ENCODE data around the gene GRIN1.
A peak's percentile ranks its signal among the peaks of the same experiment; 100 is the strongest.

Gene GRIN1

DNA sequence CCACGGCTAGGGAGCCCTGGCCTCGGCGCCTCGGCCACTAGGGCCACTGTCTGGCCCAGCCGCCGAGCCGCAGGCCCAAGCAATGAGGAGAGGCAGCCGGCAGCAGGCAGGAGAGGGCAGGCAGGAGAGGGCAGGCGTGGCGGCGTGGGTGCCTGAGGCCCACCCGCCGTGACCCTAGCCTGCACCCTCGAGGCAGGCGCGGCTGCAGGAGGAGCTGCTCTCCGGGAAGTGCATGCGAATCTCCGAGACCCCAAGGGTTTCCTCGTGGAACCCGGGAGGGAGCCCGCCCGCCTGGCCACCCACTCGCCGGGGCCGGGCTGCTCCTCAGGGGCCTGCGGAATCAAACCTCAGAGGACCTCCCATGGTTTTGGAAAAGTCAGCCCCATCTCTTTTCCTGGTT lies 9.3 kb downstream of the GRIN1 start:
- no peak for DNase-seq (ENCODE audit: low read depth in 3 of 3)

DNA sequence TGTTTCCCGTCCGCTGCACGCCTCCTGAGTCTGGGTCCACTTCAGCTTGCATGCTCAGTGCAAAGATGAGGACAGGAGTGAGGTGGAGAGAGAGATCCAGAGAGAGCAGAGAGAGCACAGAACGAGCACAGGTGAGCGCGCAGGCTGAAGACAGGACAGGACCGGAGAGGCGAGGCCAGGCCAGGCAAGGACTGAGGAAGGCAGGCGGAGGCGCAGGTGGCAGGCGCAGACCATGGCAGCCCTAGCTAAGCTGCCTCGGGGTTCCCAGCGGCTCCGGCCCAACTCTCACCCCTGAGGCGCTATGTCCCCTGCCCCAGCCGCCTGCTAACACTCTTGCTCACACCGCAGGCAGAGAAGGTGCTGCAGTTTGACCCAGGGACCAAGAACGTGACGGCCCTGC lies 9.7 kb downstream of the GRIN1 start:
- DNase-seq (ENCODE audit: low read depth in 3 of 3) = no peak

DNA sequence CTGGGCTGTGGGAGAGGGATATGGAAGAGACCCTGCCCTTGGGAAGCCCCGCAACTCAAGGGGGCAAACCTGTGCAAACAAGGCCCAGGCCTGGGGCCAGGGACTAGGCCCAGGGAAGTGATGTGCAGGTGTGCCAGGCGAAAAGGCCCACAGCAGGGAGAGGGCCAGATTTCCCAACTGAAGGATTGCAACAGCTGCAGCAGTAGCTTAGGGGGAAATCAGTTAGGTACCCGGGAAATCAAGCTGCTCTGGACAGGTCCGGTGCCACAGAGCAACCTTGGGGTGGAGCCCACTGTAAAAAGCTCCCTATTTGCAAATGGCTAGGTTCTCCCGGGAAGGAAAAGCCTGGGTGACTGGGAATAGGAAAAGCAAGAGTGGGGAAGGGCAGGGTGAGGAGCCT lies 10.4 kb downstream of the GRIN1 start:
- no peak for DNase-seq (ENCODE audit: low read depth in 3 of 3)

DNA sequence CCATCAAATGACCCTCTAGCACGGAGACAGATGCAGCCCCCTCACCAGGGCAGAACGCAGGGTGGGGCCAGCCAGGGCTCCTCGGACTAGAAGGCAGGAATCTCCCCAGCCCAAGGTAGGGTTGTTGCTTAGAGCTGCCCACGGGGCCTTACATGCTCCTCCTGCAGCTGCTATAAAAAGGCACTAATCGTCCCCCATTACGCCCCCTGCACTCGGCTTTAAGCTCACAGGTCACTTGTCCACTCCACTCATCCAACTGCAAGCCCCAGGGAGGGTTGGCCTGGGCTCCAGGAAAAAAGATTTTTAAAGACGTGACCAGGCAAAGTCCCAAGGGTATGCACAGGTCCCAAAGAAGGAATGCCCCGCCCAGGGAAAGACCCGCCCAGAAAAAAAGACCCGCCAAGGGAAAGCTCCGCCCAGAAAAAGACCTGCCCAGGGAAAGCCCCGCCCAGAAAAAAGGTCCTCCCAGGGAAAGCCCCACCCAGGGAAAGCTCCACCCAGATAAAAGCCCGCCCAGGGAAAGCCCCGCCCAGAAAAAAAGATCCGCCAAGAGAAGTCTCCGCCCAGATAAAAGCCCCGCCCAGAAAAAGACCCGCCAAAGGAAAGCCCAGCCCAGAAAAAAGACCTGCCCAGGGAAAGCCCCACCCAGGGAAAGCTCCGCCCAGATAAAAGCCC lies 11.1 kb downstream of the GRIN1 start:
- peak in 1 of 3 donors; percentile 62 for DNase-seq (ENCODE audit: low read depth in 3 of 3)

DNA sequence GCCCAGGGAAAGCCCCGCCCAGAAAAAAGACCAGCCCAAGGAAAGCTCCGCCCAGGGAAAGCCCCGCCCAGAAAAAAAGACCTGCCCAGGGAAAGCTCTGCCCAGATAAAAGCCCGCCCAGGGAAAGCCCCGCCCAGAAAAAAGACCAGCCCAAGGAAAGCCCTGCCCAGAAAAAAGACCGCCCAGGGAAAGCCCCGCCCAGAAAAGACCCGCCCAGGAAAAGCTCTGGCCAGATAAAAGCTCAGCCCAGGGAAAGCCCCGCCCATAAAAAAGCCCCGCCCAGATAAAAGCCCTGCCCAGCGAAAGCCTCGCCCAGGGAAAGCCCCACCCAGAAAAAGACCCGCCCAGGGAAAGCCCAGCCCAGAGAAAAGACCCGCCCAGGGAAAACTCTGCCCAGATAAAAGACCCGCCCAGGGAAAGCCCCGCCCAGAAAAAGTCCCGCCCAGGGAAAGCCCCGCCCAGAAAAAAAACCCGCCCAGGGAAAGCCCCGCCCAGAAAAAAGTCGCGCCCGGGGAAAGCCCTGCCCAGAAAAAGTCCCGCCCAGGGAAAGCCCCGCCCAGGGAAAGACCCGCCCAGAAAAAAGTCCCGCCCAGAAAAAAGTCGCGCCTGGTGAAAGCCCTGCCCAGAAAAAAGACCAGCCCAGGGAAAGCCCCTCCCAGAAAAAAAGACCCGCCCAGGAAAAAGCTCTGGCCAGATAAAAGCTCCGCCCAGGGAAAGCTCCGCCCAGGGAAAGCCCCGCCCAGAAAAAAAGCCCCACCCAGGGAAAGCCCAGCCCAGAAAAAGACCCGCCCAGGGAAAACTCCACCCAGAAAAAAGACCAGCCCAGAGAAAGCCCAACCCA lies 11.9 kb downstream of the GRIN1 start:
- peak in 2 of 3 donors; percentile 46 to 75 for DNase-seq (ENCODE audit: low read depth in 3 of 3)

DNA sequence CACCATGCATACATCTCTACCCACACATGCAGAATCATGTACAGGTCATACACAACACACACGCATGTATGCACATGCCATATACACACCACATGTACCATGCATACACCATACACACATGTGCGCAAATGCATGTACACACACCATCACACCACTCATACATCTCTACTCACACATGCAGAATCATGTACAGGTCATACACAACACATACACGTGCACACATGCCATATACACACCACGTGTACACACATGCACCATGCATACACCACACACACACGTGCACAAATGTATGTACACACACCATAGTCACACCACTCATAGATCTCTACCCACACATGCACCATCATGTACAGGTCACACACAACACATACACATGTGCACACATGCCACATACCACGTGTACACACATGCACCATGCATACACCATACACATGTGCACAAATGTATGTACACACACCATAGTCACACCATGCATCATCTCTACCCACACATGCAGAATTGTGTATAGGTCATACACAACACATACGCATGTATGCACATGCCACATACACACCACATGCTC lies 14.0 kb downstream of the GRIN1 start:
- DNase-seq (ENCODE audit: low read depth in 3 of 3) = no peak

DNA sequence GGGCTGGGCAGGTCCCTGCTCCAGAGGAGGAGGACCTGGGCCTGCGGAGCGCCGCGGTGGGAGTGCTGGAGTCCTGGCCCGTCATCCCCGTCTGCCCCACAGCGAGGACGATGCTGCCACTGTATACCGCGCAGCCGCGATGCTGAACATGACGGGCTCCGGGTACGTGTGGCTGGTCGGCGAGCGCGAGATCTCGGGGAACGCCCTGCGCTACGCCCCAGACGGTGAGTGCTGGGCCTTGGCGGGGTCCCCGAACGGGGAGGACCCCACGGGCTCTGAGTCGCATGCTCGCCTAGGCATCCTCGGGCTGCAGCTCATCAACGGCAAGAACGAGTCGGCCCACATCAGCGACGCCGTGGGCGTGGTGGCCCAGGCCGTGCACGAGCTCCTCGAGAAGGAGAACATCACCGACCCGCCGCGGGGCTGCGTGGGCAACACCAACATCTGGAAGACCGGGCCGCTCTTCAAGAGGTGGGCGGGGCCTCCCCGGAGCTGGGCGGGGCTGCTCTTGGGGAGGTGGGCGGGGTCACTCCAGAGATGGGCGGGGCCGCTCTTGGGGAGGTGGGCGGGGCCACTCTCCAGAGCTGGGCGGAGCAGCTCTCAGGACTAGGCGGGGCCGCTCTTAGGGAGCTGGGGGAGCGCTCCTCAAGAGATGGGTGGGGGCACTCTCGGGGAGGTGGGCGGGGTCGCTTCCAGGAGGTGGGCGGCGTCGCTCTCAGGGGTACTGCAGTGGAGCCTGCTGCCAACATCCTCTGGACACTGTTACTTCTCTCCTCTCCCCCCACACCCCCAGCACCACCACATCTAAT lies 17.8 kb downstream of the GRIN1 start:
- peak; percentile 47 to 52 (median 47) for DNase-seq (ENCODE audit: low read depth in 3 of 3)

DNA sequence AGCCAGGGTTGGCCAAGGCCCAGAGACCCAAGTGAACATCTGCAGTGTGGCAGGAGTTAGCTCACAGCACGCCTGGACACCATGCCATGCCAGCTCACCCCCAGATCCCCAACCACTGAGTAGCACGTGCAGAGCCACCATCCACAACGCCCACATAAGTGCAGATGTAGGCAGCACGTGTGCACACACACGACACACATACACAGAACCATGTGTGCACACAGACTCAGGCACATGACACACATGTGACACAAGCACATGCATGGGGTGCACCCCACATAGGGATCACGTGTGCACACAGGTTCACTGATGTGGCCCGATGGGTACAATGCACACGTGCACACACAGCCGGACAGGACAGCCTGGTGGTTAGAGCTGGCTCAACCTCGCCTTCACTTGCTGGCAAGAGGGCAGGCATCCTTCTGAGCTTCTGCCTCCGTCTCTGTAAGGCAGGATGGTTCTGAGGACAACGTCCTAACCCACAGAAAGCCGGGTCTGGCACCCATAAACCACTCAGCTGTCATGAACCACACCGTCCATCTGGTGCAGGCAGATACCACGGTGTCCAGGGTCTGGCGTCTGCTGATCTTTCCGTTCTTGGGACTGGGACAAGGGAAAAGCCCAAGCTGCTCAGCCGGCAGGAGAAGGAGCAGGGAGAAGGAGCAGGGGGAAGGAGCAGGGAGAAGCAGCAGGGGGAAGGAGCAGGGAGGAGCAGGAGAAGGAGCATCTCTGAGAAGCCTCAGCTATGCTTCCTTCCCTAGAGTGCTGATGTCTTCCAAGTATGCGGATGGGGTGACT lies 18.9 kb downstream of the GRIN1 start:
- no peak for DNase-seq (ENCODE audit: low read depth in 3 of 3)

DNA sequence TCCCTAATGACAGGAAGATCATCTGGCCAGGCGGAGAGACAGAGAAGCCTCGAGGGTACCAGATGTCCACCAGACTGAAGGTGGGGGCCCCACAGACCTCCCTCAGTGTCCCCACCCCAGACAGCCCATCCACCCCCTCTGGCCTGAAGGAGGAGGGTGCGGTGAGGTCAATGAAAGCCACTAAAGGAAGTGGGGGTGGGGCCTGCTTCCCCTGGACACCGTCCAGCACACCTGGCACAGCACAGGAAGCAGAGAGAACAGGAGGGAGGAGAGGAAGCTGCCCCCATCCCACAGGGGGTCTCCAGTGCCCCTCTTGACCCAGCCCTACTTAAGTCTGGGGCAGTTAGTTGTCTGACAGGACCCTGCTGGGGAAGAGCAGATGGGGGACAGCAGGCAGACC lies 19.7 kb downstream of the GRIN1 start:
- no peak for DNase-seq (ENCODE audit: low read depth in 3 of 3)

DNA sequence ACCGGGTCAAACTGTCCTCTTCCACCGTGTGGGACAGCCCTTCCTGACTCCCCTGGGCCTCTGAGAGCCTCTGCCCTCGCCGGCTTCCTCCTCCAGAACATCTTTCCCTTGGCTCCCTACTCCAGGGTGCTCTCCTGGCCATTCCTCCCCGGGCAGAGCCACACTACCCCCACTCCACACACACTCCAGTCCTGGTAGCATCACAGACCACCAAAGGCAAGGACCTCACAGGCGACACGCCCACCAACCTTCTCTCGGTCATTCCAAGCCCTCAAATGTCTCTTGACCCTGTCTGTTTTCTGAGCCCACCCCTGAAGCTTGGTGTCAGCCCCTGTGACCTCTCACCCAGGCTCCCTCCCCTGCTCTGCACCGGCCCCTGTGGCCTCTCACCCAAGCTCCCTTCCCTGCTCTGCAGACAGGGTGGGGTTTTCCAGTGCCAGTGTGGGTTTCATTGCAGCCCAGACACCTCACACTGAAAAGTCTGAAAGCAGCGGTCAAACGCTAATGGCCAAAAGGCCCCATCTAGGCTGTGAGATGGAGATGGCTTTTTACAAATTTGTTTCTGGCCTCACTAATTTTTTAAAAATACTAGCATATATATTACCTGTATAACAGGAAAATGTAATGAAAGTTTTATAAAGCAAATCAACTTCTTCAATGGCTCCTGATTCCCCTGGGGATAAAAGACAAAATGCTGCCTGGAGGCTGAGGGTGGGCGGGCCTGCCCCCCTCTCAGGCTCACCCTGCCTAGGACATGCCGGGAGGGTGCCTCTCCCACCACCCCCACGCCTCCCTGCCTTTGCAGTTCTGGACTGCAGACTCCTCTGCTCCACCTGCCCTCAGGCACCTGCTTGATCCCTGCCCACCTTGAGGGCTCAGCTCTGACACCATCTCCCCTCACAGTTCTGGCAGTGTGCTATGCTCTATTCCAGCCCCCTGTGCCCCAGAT lies 20.4 kb downstream of the GRIN1 start:
- no peak for DNase-seq (ENCODE audit: low read depth in 3 of 3)

DNA sequence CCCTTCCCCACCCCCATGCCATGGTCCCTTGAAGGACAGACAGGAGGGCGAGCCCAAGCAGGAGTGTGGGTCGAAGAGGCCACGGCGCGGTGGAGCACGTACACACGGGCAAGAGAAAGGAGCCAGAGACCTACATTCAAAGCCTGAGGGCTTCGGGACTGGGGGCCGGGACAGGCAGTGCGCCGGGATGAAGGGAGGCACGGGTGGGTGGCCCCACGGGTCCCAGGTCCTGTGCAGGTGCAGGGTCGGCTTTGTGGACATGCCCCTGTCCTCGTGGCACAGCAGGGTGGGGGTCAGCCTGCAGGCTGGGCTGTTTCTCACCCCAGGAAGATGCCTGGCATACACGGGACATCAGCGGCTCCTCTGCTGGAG lies 21.1 kb downstream of the GRIN1 start:
- DNase-seq (ENCODE audit: low read depth in 3 of 3) = no peak

DNA sequence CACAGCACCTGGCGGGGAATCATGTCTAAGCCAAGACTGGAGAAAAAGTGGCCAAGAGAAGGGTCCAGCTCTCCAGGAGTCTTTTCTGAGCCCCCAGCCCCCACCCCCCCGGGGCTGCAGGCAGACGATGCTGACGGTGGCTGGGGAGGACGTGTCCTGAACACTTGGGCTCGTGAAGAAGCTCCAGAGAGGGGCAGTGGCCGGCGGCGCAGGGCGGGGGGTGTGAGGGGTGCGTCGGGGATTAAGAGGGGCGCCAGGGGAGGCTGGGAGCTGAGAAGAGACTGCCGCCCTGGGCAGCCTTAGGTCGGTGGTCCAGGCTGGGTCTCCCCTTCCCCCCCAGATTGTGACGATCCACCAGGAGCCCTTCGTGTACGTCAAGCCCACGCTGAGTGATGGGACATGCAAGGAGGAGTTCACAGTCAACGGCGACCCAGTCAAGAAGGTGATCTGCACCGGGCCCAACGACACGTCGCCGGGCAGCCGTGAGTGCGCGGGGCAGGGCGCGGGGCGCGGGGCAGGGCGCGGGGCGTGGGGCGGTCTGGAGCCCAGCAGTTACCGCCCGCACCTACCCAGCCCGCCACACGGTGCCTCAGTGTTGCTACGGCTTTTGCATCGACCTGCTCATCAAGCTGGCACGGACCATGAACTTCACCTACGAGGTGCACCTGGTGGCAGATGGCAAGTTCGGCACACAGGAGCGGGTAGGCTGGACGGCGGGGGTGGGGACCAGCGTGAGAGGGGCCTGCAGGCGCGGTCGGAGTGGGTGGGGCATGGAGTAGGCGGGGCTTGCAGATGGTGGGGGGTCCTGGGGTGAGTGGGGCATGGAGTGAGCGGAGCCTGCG lies 22.0 kb downstream of the GRIN1 start:
- DNase-seq (ENCODE audit: low read depth in 3 of 3) = no peak

DNA sequence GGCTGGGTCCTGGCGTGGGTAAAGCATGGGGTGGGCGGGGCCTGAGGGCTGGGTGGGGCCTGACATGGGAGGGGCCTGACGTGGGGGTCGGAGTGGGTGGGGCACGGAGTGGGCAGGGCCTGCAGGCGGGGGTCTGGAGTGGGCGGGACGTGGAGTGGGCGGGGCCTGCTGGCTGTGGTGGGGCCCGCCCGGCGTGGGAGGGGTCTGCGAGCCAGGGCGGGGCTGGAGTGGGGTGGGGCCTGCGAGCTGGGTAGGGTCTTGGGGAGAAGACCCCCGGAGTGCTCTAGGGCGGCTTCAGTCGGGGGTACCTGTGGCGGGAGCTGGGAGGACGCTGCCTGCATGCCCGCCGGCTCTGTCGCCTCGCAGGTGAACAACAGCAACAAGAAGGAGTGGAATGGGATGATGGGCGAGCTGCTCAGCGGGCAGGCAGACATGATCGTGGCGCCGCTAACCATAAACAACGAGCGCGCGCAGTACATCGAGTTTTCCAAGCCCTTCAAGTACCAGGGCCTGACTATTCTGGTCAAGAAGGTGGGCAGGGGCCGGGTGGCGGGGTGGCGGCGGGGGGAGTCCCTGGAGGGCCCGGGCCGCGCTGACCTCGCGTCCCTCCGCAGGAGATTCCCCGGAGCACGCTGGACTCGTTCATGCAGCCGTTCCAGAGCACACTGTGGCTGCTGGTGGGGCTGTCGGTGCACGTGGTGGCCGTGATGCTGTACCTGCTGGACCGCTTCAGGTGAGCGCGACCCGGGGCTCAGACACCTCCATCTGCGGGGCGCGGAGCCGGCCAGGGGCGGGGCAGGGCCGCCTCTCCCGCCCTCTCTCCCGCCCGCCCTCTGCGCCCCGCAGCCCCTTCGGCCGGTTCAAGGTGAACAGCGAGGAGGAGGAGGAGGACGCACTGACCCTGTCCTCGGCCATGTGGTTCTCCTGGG lies 22.9 kb downstream of the GRIN1 start:
- no peak for DNase-seq (ENCODE audit: low read depth in 3 of 3)

DNA sequence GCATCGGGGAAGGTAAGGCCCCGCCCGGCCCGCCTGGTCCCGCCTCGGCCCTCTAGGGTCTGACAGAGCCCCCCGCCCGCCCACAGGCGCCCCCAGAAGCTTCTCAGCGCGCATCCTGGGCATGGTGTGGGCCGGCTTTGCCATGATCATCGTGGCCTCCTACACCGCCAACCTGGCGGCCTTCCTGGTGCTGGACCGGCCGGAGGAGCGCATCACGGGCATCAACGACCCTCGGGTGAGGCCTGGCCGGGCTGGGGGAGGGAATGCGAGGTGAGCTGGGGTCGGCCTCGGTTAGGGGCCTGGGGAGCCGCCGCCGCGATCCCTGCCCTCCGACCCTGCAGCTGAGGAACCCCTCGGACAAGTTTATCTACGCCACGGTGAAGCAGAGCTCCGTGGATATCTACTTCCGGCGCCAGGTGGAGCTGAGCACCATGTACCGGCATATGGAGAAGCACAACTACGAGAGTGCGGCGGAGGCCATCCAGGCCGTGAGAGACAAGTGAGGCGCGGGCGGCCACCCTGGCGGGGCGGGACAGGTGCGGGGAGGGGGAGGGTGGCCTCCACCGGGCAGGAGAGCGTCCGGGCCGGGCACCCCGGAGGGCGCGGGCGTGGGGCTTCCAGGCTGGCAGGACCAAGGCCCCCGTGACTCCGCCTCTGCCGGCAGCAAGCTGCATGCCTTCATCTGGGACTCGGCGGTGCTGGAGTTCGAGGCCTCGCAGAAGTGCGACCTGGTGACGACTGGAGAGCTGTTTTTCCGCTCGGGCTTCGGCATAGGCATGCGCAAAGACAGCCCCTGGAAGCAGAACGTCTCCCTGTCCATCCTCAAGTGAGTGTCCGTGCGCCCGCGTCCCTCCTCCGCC lies 23.8 kb downstream of the GRIN1 start:
- no peak for DNase-seq (ENCODE audit: low read depth in 3 of 3)

DNA sequence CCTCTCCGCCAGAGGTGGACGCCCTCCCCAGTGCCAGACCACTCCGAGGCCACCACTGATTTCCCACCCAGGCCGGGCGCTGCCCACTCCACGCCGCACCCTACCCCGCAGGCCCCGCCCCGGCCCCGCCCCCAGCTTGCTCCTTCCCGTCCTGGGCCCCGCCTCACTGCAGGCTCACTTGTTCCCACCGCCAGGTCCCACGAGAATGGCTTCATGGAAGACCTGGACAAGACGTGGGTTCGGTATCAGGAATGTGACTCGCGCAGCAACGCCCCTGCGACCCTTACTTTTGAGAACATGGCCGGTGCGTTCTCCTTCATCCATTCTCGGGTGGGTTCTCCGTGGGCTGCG lies 24.4 kb downstream of the GRIN1 start:
- DNase-seq (ENCODE audit: low read depth in 3 of 3) = no peak

DNA sequence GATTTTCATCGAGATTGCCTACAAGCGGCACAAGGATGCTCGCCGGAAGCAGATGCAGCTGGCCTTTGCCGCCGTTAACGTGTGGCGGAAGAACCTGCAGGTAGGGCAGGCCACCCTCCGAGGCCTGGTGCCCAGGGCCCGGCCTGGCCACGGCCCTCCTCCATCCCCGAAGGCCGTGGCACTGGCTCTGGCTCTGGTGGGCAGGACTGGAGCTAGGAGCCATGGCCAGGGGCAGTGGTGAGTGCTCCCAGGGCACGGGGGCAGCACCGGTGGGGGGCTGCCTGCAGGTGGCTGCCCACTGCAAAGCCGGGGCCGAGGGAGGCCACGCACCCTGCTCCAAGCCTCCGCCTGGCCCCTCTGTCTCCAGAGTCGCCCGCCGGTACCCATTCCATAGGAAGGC lies 24.9 kb downstream of the GRIN1 start:
- DNase-seq (ENCODE audit: low read depth in 3 of 3) = no peak
